Upper lobe of left lung (tissue), 4 donors: ENCODE results near the gene YPEL3.

ENCODE experiments used
- CTCF ChIP-seq, 6 experiments: fragments of 450-650 bp in 4 of 6; fragments of 200-600 bp in 2 of 6; sonication (generic) in 2 of 6; IDR thresholded peaks; one replicate each; pipeline ENCODE4 v1.5.1; 2016 to 2019; ENCODE audit warnings: antibody characterized with exemption in 6 of 6
- EP300 ChIP-seq, 4 donors: sonication (generic); formaldehyde crosslinking; IDR thresholded peaks; one replicate each; pipeline ENCODE4 v1.5.1; 2017; ENCODE audit warnings: antibody characterized with exemption in 4 of 4, control low read depth in 2 of 4
- POLR2A ChIP-seq, 4 donors: fragments of 450-650 bp; IDR thresholded peaks; one replicate each; pipeline ENCODE4 v1.5.1; 2016 to 2017; ENCODE audit warnings: antibody characterized with exemption in 4 of 4, mild to moderate bottlenecking in 2 of 4
- POLR2AphosphoS5 ChIP-seq, 2 donors: sonication (generic); formaldehyde crosslinking; IDR thresholded peaks; one replicate each; pipeline ENCODE4 v1.5.1; 2017; ENCODE audit warnings: antibody characterized with exemption in 2 of 2

GRCh38 chr16:30113031-30113710 lies 17.2 kb upstream of the YPEL3 start, which contains the start of gene GDPD3:
- TF ChIP-seq CTCF (IDR thresholded peaks at IDR 0.05) (no peak), POLR2A (IDR thresholded peaks at IDR 0.05) (no peak), EP300 (IDR thresholded peaks at IDR 0.05) (no peak), POLR2AphosphoS5 (IDR thresholded peaks at IDR 0.05) (no peak)
